Sigmoid colon (tissue), 7 donors: Measurements from ENCODE around the gene CHCHD6. TPM values are rescaled to one million over a fixed set of nuclear protein-coding genes. Genes with fewer than 3 reads are reported as not detected.

Experiments
- DNase-seq: peaks from one replicate; pipeline ENCODE4 v3.0.0-alpha.2; 2019
- H3K27ac ChIP-seq, 4 donors: fragments of 200-600 bp; sonication (generic); one replicate each; pipeline ENCODE4 v1.5.1; 2016 to 2019; ENCODE audit warnings: mild to moderate bottlenecking in 1 of 4
- H3K27me3 ChIP-seq, 3 donors: fragments of 200-600 bp; sonication (generic); one replicate each; pipeline ENCODE4 v1.5.1; 2019; ENCODE audit warnings: mild to moderate bottlenecking in 1 of 3
- H3K36me3 ChIP-seq, 4 donors: fragments of 200-600 bp; sonication (generic); one replicate each; pipeline ENCODE4 v1.5.1; 2016 to 2019
- H3K4me1 ChIP-seq, 4 donors: fragments of 200-600 bp; sonication (generic); one replicate each; pipeline ENCODE4 v1.5.1; 2017 to 2019
- H3K4me3 ChIP-seq, 4 donors: fragments of 200-600 bp; sonication (generic); one replicate each; pipeline ENCODE4 v1.5.1; 2017 to 2019; ENCODE audit warnings: mild to moderate bottlenecking in 2 of 4, moderate library complexity in 1 of 4
- H3K9me3 ChIP-seq, 4 donors: fragments of 200-600 bp in 3 of 4; sonication (generic) in 3 of 4; one replicate each; pipeline versions ENCODE4 v1.5.1 to v1.6.1; 2013 to 2019
- CTCF ChIP-seq, 4 experiments: fragments of 450-650 bp in 3 of 4; fragments of 200-600 bp in 1 of 4; IDR thresholded peaks; one replicate each; pipeline ENCODE4 v1.5.1; 2016 to 2019; ENCODE audit warnings: antibody characterized with exemption in 4 of 4, mild to moderate bottlenecking in 3 of 4, moderate library complexity in 2 of 4
- EP300 ChIP-seq, 4 donors: sonication (generic); formaldehyde crosslinking; IDR thresholded peaks; one replicate each; pipeline ENCODE4 v1.6.1; 2017; ENCODE audit warnings: antibody characterized with exemption in 4 of 4
- POLR2A ChIP-seq, 2 donors: fragments of 450-650 bp; IDR thresholded peaks; one replicate each; pipeline ENCODE4 v1.6.1; 2016; ENCODE audit warnings: antibody characterized with exemption in 2 of 2, mild to moderate bottlenecking in 2 of 2, moderate library complexity in 2 of 2
- POLR2AphosphoS5 ChIP-seq, 4 donors: sonication (generic); formaldehyde crosslinking; IDR thresholded peaks; one replicate each; pipeline ENCODE4 v1.6.1; 2017; ENCODE audit warnings: antibody characterized with exemption in 4 of 4
- WGBS, 2 donors: extraction: QIAGEN DNeasy Blood & Tissue Kit; methylation state at CpG; one replicate each; pipeline ENCODE4 v1.1.7; 2013; 5-methylcytosine and 5-hydroxymethylcytosine counted together
- intact Hi-C: fragments of 100-400 bp; cut with DNase I; formaldehyde crosslinking; loops from one replicate; pipeline ENCODE4 v1.15.1; 2023
- polyA plus RNA-seq, 3 donors: library from polyadenylated mRNA; stranded (reverse); fragments of 200-250 nt; gene quantifications; one replicate each; pipeline ENCODE4 v1.2.3, GENCODE V29; 2013
- total RNA-seq, 4 donors: library from RNA; depleted of rRNA; stranded (reverse); fragments of >200 nt; gene quantifications; one replicate each; pipeline ENCODE4 v1.1.0, GENCODE V29; 2016
- donor health status: healthy with polysubstance abuse.
- donor health status: Bipolar disorder and iron deficiency.
- donor health status: healthy.

The CHCHD6 gene
- total and polyA plus RNA-seq, 7 donors = 8.0 to 20.9 (median 14.4) TPM

GRCh38 chr3:126891791-126892190, 187.8 kb downstream of the CHCHD6 start:
- intact Hi-C loops = no loop called here
- no peak overlapping the region for H3K27ac ChIP-seq
- no peaks in the 10 kb centered on the region for H3K27me3 ChIP-seq
- H3K36me3 ChIP-seq = no peaks in the 10 kb centered on the region
- H3K9me3 ChIP-seq = no peaks in the 10 kb centered on the region
- H3K4me3 ChIP-seq = no peak overlapping the region
- no peak for TF ChIP-seq CTCF (IDR thresholded peaks at IDR 0.05)
- no peak for TF ChIP-seq POLR2AphosphoS5 (IDR thresholded peaks at IDR 0.05)
- TF ChIP-seq POLR2A (IDR thresholded peaks at IDR 0.05) = no peak
- TF ChIP-seq EP300 (IDR thresholded peaks at IDR 0.05) = no peak
- no peaks in the 10 kb centered on the region for H3K4me1 ChIP-seq
- no peak for DNase-seq
- 96 to 97% methylated on average over 10 of the region's 10 CpGs for WGBS, 2 donors

GRCh38 chr3:126893651-126894050, 189.6 kb downstream of the CHCHD6 start:
- intact Hi-C loops = no loop called here
- 97 to 98% methylated on average over 2 of the region's 2 CpGs for WGBS, 2 donors
- H3K4me3 ChIP-seq = no peak overlapping the region
- H3K36me3 ChIP-seq = no peaks in the 10 kb centered on the region
- H3K27me3 ChIP-seq = no peaks in the 10 kb centered on the region
- TF ChIP-seq CTCF (IDR thresholded peaks at IDR 0.05) (no peak), EP300 (IDR thresholded peaks at IDR 0.05) (no peak), POLR2AphosphoS5 (IDR thresholded peaks at IDR 0.05) (no peak), POLR2A (IDR thresholded peaks at IDR 0.05) (no peak)
- no peak overlapping the region for H3K27ac ChIP-seq
- H3K4me1 ChIP-seq = no peaks in the 10 kb centered on the region
- no peaks in the 10 kb centered on the region for H3K9me3 ChIP-seq
- DNase-seq = no peak

GRCh38 chr3:126894475-126894874, 190.4 kb downstream of the CHCHD6 start:
- H3K4me3 ChIP-seq = no peak overlapping the region
- no peak for DNase-seq
- H3K27me3 ChIP-seq = no peaks in the 10 kb centered on the region
- TF ChIP-seq CTCF (IDR thresholded peaks at IDR 0.05) (no peak), POLR2AphosphoS5 (IDR thresholded peaks at IDR 0.05) (no peak), POLR2A (IDR thresholded peaks at IDR 0.05) (no peak), EP300 (IDR thresholded peaks at IDR 0.05) (no peak)
- H3K27ac ChIP-seq = no peak overlapping the region
- WGBS, 2 donors = 90 to 94% methylated on average over 4 of the region's 4 CpGs
- no peaks in the 10 kb centered on the region for H3K4me1 ChIP-seq
- no peaks in the 10 kb centered on the region for H3K9me3 ChIP-seq
- H3K36me3 ChIP-seq = no peaks in the 10 kb centered on the region
- intact Hi-C loops = no loop called here

- Histone ChIP-seq H3K4me3 (no peak overlapping the region), H3K27ac (no peak overlapping the region), H3K9me3 (no peaks in the 10 kb centered on the region), H3K4me1 (no peaks in the 10 kb centered on the region), H3K36me3 (no peaks in the 10 kb centered on the region), H3K27me3 (no peaks in the 10 kb centered on the region)
- TF ChIP-seq POLR2AphosphoS5 (IDR thresholded peaks at IDR 0.05) (no peak), POLR2A (IDR thresholded peaks at IDR 0.05) (no peak), CTCF (IDR thresholded peaks at IDR 0.05) (no peak), EP300 (IDR thresholded peaks at IDR 0.05) (no peak)
- 90 to 91% methylated on average over 7 of the region's 7 CpGs for WGBS, 2 donors
- intact Hi-C loops = no loop called here
- no peak for DNase-seq
Measured at GRCh38 chr3:126895178-126896066, 191.4 kb downstream of the CHCHD6 start.
